Pulmonary artery endothelial cell (primary cell): ENCODE results near the gene AMY1A. TPM values are rescaled to one million over a fixed set of nuclear protein-coding genes. Genes with fewer than 3 reads are reported as not detected.
"Not testable (repeated sequence)": the region's sequence is repeated elsewhere in the genome, so short reads cannot be mapped to it uniquely, and the experiment has no call there.

Experiments
- DNase-seq: peaks from one replicate; pipeline ENCODE4 v3.0.0-alpha.2; 2011; ENCODE audit warnings: low read depth, low spot score
- total RNA-seq: library from RNA; depleted of rRNA; stranded (reverse); fragments of >200 nt; gene quantifications from 2 replicates; pipeline ENCODE4 v1.2.3, GENCODE V29; 2014

The AMY1A gene
- not detected in 2 replicates for total RNA-seq

DNA sequence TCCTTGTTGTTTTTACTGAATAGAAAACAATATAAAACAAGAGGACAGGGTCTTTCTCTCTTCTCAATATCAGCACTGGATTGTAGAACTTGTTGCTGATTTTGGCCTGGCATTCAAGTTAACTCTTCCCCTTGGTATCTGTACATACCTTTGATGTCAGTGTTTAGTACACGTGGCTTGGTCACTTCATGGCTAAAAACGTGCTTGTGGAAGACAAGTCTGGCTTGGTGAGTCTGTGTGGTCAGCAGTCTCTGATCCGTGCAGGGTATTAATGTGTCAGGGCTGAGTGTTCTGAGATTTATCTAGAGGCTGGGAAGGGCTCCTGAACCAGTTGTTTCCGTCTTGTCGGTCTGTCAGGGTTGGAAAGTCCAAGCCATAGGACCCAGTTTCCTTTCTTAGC, at the start of gene AMY1A:
Gene AMY1A, plus strand, starts transcription at position 301 of the 400 bp plus-strand sequence. CDS start 571 bp downstream, outside the sequence.
- DNase-seq = not testable (repeated sequence)

DNA sequence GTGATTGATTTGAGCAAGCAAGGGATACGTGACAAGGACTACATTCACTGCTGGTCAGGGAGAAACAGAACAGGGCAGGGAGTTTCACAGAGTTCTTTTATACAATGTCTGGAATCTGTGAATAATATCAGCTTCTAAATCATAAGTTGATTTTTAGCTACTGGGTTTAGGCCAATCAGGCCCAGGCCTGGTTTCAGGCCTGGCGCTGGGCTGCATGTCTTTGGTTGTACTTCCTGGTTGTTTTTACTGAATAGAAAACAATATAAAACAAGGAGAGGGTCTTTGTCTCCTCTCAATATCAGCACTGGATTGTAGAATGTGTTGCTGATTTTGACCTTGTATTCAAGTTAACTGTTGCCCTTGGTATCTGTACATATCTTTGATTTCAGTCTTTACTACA, 39.2 kb upstream of the AMY1A start:
- DNase-seq = no peak

DNA sequence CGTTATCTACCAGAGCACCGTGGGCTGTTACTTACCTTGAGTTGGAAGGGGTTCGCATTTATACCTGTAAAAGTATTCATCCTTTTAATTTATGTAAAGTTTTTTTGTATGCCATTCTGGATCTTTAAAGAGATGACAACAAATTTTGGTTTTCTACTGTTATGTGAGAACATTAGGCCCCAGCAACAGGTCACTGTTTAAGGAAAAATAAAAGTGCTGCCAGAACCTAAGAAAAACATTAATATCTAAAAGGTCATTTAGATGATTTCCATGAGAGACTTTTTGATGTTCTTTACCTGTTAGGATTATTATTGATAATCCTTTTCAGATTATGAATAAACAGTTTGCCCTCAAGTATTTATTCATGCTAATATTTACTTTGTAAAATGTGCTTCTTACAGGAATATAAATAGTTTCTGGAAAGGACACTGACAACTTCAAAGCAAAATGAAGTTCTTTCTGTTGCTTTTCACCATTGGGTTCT, 38.5 kb upstream of the AMY1A start, which contains the start of gene AMY2A:
Gene AMY2A, plus strand, starts transcription at position 434 of the 484 bp plus-strand sequence. Its CDS starts 14 bp downstream, at position 448.
- not testable (repeated sequence) for DNase-seq

DNA sequence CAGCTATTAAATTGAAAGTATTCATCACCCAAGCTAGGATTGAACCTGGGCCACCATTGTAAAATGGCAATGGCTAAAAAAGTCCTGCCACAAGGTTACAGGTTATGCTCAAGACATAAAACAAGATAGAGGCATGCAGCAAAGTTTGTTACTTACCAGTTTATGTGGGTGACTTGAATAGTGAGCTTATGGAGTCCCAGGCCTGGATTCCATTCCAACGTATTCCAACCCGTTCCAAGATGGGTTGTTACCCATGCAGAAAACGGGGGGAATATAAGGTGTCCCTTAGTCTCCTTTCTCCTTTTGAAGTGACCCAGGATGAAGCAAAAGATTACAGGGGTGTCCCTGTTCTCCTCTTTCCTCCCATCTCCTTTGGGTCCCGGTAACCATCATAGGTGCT, 28.1 kb upstream of the AMY1A start:
- not testable (repeated sequence) for DNase-seq

DNA sequence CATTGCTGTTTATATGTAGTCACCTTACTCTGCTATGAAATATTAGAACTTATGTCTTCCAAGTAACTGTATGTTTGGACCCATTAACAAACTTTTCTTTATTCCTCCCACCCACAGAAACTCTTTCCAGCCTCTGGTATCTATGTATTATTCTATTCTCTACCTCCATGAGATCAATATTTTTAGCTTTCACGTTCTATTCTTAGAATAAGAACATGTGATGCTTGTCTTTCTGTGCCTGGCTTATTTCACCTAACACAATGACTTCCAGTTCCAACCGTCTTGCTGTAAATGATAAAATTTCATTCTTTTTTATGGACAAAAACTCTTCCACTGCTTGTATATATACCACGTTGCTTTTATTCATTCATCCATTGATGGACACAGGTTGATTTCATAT, 14.4 kb upstream of the AMY1A start:
- not testable (repeated sequence) for DNase-seq

DNA sequence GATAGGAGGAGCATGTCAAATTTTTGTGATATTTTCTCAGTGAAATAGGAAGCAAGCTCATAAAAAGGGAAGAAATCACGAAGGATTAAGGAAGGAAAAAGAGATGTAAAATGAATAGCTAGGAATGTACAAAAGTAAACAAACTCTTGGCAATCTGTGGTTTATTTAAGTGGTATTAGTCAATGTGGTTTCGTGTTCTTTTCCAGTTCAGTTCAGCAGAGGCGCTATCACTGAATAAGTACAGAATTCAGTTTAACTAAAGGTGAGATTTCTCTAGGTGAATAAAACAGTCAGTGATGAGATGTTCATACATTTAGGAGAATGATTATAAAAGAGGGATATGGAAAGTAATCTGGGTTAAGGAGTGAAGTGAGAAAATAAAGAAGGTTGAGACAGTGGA, 11.7 kb upstream of the AMY1A start:
- not testable (repeated sequence) for DNase-seq

DNA sequence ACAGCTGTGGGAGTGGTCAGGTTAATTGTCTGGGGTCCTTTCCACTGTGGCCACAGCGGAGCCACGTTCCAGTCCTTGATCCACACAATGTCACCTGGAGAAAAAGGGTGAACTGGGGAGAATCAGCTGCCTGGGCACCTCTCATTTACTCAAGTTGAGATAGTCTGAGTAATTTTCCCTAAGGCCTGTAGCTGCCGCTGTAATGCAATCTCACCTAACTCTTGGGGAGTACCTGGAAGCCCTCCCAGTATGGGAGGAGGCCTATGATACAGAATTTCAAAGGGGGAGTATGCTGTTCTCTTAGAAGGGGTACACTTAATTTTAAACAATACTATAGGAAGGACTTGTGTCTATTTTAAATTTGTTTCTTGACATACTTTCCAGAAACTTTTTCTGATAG, 5.3 kb upstream of the AMY1A start:
- not testable (repeated sequence) for DNase-seq

DNA sequence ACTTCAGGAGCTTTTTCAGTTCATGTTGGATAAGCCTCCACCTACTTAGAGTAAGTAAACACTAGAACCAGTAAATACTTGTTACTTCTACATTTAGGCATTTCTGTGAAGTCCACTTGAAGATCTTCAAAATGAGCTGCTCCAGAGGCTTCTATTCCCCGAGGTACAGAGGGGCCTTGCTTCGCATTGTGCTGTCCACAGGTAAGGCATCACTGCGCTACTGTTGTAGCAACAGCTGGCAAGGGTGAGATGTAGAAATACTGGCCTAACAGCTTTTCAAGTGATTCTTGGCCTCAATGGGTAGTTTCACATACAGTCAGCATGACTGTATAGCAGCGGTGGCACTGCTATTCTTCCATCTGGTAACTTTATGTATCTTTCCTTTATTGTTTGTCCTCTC, 4.7 kb upstream of the AMY1A start:
- not testable (repeated sequence) for DNase-seq

DNA sequence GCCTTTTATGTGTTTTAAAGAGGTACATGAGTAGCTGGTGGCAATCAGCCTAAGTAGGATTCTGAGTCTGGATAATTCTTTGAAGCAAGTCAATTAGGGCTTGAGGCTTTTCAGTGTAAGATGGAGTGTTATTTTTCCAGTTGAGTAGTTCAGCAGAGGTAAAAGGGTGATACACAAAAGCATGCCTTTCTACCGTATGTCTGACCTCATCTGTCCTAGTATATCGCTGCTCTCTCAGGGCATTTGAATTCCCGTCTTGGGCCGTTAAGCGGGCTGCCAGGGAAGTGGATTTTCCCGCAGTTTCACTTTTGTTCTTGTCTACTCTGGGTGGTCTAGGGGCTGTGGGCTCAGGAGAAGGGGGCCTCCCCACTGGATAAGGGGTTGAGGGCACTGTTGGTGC, 1.4 kb upstream of the AMY1A start:
- DNase-seq = not testable (repeated sequence)

DNA sequence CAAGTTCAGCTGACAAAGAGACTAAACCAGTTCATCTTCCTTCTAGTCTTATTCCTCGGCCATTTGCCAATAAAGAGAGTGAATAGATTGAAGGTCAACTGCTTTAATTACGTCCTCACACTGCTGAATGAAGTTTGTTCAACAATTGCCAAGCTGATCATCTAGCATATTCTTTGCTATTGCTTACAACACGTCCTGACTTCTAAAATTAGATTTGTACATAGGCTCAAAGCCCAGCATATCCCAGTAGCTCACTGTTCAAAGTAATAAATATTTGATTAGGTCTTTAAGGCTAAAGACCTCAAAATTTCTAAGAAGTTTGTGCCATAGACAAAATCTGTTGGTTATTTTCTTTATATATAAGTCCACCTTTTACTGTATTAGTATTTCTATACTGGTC, 20.8 kb downstream of the AMY1A start:
- not testable (repeated sequence) for DNase-seq

DNA sequence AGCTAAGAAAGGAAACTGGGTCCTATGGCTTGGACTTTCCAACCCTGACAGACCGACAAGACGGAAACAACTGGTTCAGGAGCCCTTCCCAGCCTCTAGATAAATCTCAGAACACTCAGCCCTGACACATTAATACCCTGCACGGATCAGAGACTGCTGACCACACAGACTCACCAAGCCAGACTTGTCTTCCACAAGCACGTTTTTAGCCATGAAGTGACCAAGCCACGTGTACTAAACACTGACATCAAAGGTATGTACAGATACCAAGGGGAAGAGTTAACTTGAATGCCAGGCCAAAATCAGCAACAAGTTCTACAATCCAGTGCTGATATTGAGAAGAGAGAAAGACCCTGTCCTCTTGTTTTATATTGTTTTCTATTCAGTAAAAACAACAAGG, 40.5 kb downstream of the AMY1A start, which contains the start of gene AMY1B:
Gene AMY1B, minus strand, starts transcription at position 101 of the 400 bp plus-strand sequence. CDS start 571 bp downstream, outside the sequence.
- not testable (repeated sequence) for DNase-seq

DNA sequence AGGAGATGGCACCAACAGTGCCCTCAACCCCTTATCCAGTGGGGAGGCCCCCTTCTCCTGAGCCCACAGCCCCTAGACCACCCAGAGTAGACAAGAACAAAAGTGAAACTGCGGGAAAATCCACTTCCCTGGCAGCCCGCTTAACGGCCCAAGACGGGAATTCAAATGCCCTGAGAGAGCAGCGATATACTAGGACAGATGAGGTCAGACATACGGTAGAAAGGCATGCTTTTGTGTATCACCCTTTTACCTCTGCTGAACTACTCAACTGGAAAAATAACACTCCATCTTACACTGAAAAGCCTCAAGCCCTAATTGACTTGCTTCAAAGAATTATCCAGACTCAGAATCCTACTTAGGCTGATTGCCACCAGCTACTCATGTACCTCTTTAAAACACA, 41.9 kb downstream of the AMY1A start:
- not testable (repeated sequence) for DNase-seq

DNA sequence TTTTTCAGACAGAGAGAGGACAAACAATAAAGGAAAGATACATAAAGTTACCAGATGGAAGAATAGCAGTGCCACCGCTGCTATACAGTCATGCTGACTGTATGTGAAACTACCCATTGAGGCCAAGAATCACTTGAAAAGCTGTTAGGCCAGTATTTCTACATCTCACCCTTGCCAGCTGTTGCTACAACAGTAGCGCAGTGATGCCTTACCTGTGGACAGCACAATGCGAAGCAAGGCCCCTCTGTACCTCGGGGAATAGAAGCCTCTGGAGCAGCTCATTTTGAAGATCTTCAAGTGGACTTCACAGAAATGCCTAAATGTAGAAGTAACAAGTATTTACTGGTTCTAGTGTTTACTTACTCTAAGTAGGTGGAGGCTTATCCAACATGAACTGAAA, 45.1 kb downstream of the AMY1A start:
- DNase-seq = not testable (repeated sequence)

DNA sequence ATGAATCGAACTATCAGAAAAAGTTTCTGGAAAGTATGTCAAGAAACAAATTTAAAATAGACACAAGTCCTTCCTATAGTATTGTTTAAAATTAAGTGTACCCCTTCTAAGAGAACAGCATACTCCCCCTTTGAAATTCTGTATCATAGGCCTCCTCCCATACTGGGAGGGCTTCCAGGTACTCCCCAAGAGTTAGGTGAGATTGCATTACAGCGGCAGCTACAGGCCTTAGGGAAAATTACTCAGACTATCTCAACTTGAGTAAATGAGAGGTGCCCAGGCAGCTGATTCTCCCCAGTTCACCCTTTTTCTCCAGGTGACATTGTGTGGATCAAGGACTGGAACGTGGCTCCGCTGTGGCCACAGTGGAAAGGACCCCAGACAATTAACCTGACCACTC, 45.7 kb downstream of the AMY1A start:
- not testable (repeated sequence) for DNase-seq

DNA sequence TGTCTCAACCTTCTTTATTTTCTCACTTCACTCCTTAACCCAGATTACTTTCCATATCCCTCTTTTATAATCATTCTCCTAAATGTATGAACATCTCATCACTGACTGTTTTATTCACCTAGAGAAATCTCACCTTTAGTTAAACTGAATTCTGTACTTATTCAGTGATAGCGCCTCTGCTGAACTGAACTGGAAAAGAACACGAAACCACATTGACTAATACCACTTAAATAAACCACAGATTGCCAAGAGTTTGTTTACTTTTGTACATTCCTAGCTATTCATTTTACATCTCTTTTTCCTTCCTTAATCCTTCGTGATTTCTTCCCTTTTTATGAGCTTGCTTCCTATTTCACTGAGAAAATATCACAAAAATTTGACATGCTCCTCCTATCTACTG, 52.1 kb downstream of the AMY1A start:
- DNase-seq = not testable (repeated sequence)

DNA sequence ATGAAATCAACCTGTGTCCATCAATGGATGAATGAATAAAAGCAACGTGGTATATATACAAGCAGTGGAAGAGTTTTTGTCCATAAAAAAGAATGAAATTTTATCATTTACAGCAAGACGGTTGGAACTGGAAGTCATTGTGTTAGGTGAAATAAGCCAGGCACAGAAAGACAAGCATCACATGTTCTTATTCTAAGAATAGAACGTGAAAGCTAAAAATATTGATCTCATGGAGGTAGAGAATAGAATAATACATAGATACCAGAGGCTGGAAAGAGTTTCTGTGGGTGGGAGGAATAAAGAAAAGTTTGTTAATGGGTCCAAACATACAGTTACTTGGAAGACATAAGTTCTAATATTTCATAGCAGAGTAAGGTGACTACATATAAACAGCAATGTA, 54.8 kb downstream of the AMY1A start:
- not testable (repeated sequence) for DNase-seq

Other genes with a start within 250 kb of the AMY1A start
- 3.2 and 3.6 TPM in 2 replicates for gene RNPC3, start 130.1 kb upstream of the AMY1A start, total RNA-seq
- 1.2 and 1.5 TPM in 2 replicates for gene AMY2B, start 84.2 kb upstream of the AMY1A start, total RNA-seq
- not detected in 2 replicates for gene AMY2A, start 38.3 kb upstream of the AMY1A start, total RNA-seq
- not detected in 2 replicates for gene AMY1B, start 40.5 kb downstream of the AMY1A start, total RNA-seq
- gene AMY1C, start 94.1 kb downstream of the AMY1A start, total RNA-seq = not detected in 2 replicates